Neural cell (in vitro differentiated cells): Measurements from ENCODE around the gene OR2T1.

Experiments
- RAD21 ChIP-seq: fragments of 450-650 bp; conservative IDR thresholded peaks from 2 replicates; pipeline ENCODE4 v1.6.1; 2014; ENCODE audit warnings: antibody characterized with exemption, mild to moderate bottlenecking, moderate library complexity
- TF ChIP-seq, protein P1 (sequence below): fragments of 450-650 bp; IDR thresholded peaks from 2 replicates; pipeline ENCODE4 v1.5.1; 2014; ENCODE audit warnings: antibody characterized with exemption, mild to moderate bottlenecking, moderate library complexity; ENCODE audit not compliant: poor library complexity, severe bottlenecking

DNA sequence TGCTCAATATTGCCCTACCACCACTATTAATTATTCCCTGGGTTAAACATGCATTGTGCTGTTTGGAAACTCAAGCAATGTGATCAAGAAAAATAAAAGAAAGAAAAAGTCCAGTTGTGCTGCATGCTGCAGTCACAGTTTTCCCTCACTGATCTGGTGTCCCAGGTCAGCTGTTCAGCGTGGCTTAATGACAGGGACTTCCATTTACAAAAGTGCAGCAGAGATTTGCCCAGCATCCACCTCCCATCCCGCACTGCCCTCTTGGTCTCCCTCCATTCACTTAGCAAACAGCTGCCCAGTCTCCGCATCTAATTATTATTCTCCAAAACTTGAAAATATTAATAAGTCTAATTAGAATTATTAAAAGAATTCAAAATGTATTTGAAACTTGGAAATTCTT is 43.4 kb upstream of the OR2T1 start:
- TF ChIP-seq, protein P1, sequence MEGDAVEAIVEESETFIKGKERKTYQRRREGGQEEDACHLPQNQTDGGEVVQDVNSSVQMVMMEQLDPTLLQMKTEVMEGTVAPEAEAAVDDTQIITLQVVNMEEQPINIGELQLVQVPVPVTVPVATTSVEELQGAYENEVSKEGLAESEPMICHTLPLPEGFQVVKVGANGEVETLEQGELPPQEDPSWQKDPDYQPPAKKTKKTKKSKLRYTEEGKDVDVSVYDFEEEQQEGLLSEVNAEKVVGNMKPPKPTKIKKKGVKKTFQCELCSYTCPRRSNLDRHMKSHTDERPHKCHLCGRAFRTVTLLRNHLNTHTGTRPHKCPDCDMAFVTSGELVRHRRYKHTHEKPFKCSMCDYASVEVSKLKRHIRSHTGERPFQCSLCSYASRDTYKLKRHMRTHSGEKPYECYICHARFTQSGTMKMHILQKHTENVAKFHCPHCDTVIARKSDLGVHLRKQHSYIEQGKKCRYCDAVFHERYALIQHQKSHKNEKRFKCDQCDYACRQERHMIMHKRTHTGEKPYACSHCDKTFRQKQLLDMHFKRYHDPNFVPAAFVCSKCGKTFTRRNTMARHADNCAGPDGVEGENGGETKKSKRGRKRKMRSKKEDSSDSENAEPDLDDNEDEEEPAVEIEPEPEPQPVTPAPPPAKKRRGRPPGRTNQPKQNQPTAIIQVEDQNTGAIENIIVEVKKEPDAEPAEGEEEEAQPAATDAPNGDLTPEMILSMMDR = no peak
- TF ChIP-seq RAD21 = no peak
